Progenitor cell of endocrine pancreas (in vitro differentiated cells): ENCODE results near the gene LUC7L3. TPM values are rescaled to one million over a fixed set of nuclear protein-coding genes. Genes with fewer than 3 reads are reported as not detected.
"Not testable (repeated sequence)": the region's sequence is repeated elsewhere in the genome, so short reads cannot be mapped to it uniquely, and the experiment has no call there.

ENCODE experiments used
- DNase-seq: peaks from one replicate; pipeline ENCODE4 v3.0.0; 2021; ENCODE audit warnings: low spot score; ENCODE audit not compliant: unreplicated experiment
- H3K27ac Mint-ChIP-seq: 2 replicates; pipeline ENCODE4 v1.8.0; 2021; ENCODE audit warnings: mild to moderate bottlenecking, moderate library complexity, mixed read lengths
- H3K27me3 Mint-ChIP-seq: 2 replicates; pipeline ENCODE4 v1.8.0; 2021; ENCODE audit warnings: mixed read lengths
- H3K36me3 Mint-ChIP-seq: 2 replicates; pipeline ENCODE4 v1.8.0; 2022; ENCODE audit warnings: mixed read lengths; ENCODE audit not compliant: insufficient read depth
- H3K4me1 Mint-ChIP-seq: 2 replicates; pipeline ENCODE4 v1.8.0; 2021; ENCODE audit warnings: low read depth, mixed read lengths
- H3K4me3 Mint-ChIP-seq: 2 replicates; pipeline ENCODE4 v1.8.0; 2021; ENCODE audit warnings: low read depth, mild to moderate bottlenecking, moderate library complexity, mixed read lengths
- H3K9me3 Mint-ChIP-seq: 2 replicates; pipeline ENCODE4 v1.8.0; 2021; ENCODE audit warnings: low read depth, mixed read lengths
- CTCF ChIP-seq: fragments of 200-600 bp; sonication (generic); IDR thresholded peaks from one replicate; pipeline ENCODE4 v1.5.0; 2021; ENCODE audit warnings: antibody characterized with exemption, mild to moderate bottlenecking; ENCODE audit not compliant: unreplicated experiment
- microRNA-seq: library from miRNA; unstranded; fragments of <30 nt; microRNA quantifications from one replicate; pipeline ENCODE4 v1.1.0, GENCODE V29; 2020; ENCODE audit warnings: borderline number of aligned reads; ENCODE audit not compliant: unreplicated experiment
- total RNA-seq: library from RNA; stranded (reverse); gene quantifications from 2 replicates; pipeline ENCODE4 v1.2.1, GENCODE V29; 2021

LUC7L3 gene
- total RNA-seq, 1 donor from 2014 or later = 168 TPM

- no peaks in the 10 kb centered on the region for H3K27me3 Mint-ChIP-seq
- no peak overlapping the region for H3K4me3 Mint-ChIP-seq
- no peak for TF ChIP-seq CTCF
- DNase-seq = no peak
- peaks cover 4% of the 10 kb centered on the region for H3K4me1 Mint-ChIP-seq
- no peaks in the 10 kb centered on the region for H3K36me3 Mint-ChIP-seq
- no peaks in the 10 kb centered on the region for H3K9me3 Mint-ChIP-seq
- no peak overlapping the region for H3K27ac Mint-ChIP-seq
These were observed 83.5 kb downstream of the LUC7L3 start for GRCh38 chr17:50802609-50803571.

- H3K27ac Mint-ChIP-seq = no peak overlapping the region
- H3K4me3 Mint-ChIP-seq = no peak overlapping the region
- H3K9me3 Mint-ChIP-seq = no peaks in the 10 kb centered on the region
- H3K4me1 Mint-ChIP-seq = peaks cover 4% of the 10 kb centered on the region
- no peak for DNase-seq
- H3K27me3 Mint-ChIP-seq = no peaks in the 10 kb centered on the region
- H3K36me3 Mint-ChIP-seq = no peaks in the 10 kb centered on the region
- TF ChIP-seq CTCF = no peak
These were observed 84.3 kb downstream of the LUC7L3 start for GRCh38 chr17:50803676-50804075.

GRCh38 chr17:50804749-50805475, 85.5 kb downstream of the LUC7L3 start:
- H3K27ac Mint-ChIP-seq, H3K4me1 Mint-ChIP-seq, H3K9me3 Mint-ChIP-seq, H3K36me3 Mint-ChIP-seq, DNase-seq, H3K4me3 Mint-ChIP-seq, H3K27me3 Mint-ChIP-seq: not testable (repeated sequence)

GRCh38 chr17:50805486-50805885, 86.1 kb downstream of the LUC7L3 start:
- H3K27me3 Mint-ChIP-seq = no peaks in the 10 kb centered on the region
- H3K36me3 Mint-ChIP-seq = no peaks in the 10 kb centered on the region
- H3K4me3 Mint-ChIP-seq = no peak overlapping the region
- peaks cover 4% of the 10 kb centered on the region for H3K4me1 Mint-ChIP-seq
- no peaks in the 10 kb centered on the region for H3K9me3 Mint-ChIP-seq
- H3K27ac Mint-ChIP-seq = no peak overlapping the region
- no peak for TF ChIP-seq CTCF
- DNase-seq = no peak

Small RNA genes lying within 50 kb of the gene (microRNA-seq; reads per million reads assigned to microRNA genes)
- gene MIR8059 = not detected

Other genes starting within 250 kb of the LUC7L3 start
- gene RSAD1, start 240.7 kb upstream of the LUC7L3 start, total RNA-seq = 34.4 and 40.7 TPM in 2 replicates
- gene MYCBPAP, start 211.2 kb upstream of the LUC7L3 start, total RNA-seq = 1.7 and 3.5 TPM in 2 replicates
- gene EPN3, start 186.9 kb upstream of the LUC7L3 start, total RNA-seq = 8.5 and 9.1 TPM in 2 replicates
- 84.1 and 90.3 TPM in 2 replicates for gene SPATA20, start 172.4 kb upstream of the LUC7L3 start, total RNA-seq
- 0.19 and 0.36 TPM in 2 replicates for gene CACNA1G, start 158.9 kb upstream of the LUC7L3 start, total RNA-seq
- 1.6 and 2.3 TPM in 2 replicates for gene ABCC3, start 84.7 kb upstream of the LUC7L3 start, total RNA-seq
- 39.0 and 39.2 TPM in 2 replicates for gene ANKRD40, start 11.7 kb upstream of the LUC7L3 start, total RNA-seq
- gene ANKRD40CL, start 47.9 kb downstream of the LUC7L3 start, total RNA-seq = not detected in 2 replicates
- not detected in 2 replicates for gene WFIKKN2, start 116.0 kb downstream of the LUC7L3 start, total RNA-seq
- 41.0 and 43.9 TPM in 2 replicates for gene TOB1, start 146.8 kb downstream of the LUC7L3 start, total RNA-seq